Peyer's patch (tissue), 4 donors: ENCODE measurements around the gene SLC4A1.

Experiments
- CTCF ChIP-seq, 6 experiments: fragments of 450-650 bp in 4 of 6; fragments of 200-600 bp in 2 of 6; sonication (generic) in 1 of 6; IDR thresholded peaks; one replicate each; pipeline ENCODE4 v1.5.1; 2017 to 2019; ENCODE audit warnings: antibody characterized with exemption in 6 of 6, mild to moderate bottlenecking in 3 of 6, moderate library complexity in 1 of 6
- POLR2A ChIP-seq, 2 donors: fragments of 450-650 bp; IDR thresholded peaks; one replicate each; pipeline ENCODE4 v1.5.1; 2017; ENCODE audit warnings: antibody characterized with exemption in 2 of 2, mild to moderate bottlenecking in 2 of 2, moderate library complexity in 2 of 2

- TF ChIP-seq CTCF (IDR thresholded peaks at IDR 0.05): no peak
- TF ChIP-seq POLR2A (IDR thresholded peaks at IDR 0.05): no peak
These were observed 10.0 kb upstream of the SLC4A1 start for GRCh38 chr17:44277976-44278375.
